HepG2 (cell line): ENCODE data around the gene UBC. TPM values are rescaled to one million over a fixed set of nuclear protein-coding genes. Genes with fewer than 3 reads are reported as not detected.
A peak's percentile ranks its signal among the peaks of the same experiment; 100 is the strongest.

ENCODE experiments used
- CSRNP1 ChIP-seq: sonication (generic); formaldehyde crosslinking; IDR thresholded peaks from 2 replicates; pipeline ENCODE4 v1.8.1; 2023; ENCODE audit warnings: mild to moderate bottlenecking, missing genetic modification reagents
- FOXK1 ChIP-seq: sonication (generic); formaldehyde crosslinking; IDR thresholded peaks from 2 replicates; pipeline ENCODE4 v1.4.0; 2020; ENCODE audit warnings: low read depth, missing genetic modification reagents, borderline replicate concordance
- HES4 ChIP-seq: sonication (generic); formaldehyde crosslinking; IDR thresholded peaks from 2 replicates; pipeline ENCODE4 v1.9.0; 2021; ENCODE audit warnings: mild to moderate bottlenecking, missing genetic modification reagents, borderline replicate concordance
- KLF11 ChIP-seq: IDR thresholded peaks from 2 replicates; pipeline ENCODE4 v1.6.1; 2016; ENCODE audit warnings: missing compliant biosample characterization
- MAFK ChIP-seq, 2 experiments: IDR thresholded peaks in 1 of 2; conservative IDR thresholded peaks in 1 of 2; 2 replicates each; pipeline ENCODE4 v1.6.1; 2011; ENCODE audit warnings: improper control_type of control experiment in 2 of 2, low read length in 2 of 2
- NR2F6 ChIP-seq, 2 experiments: IDR thresholded peaks; 2 replicates each; pipeline ENCODE4 v1.6.1; 2016; ENCODE audit warnings: antibody characterized with exemption in 1 of 2, mild to moderate bottlenecking in 1 of 2
- PREB ChIP-seq: sonication (generic); formaldehyde crosslinking; IDR thresholded peaks from 2 replicates; pipeline ENCODE4 v1.4.0; 2020; ENCODE audit warnings: missing genetic modification reagents
- SKIL ChIP-seq: sonication (generic); formaldehyde crosslinking; IDR thresholded peaks from 2 replicates; pipeline ENCODE4 v1.8.0; 2022; ENCODE audit warnings: missing genetic modification reagents, mild to moderate bottlenecking, moderate library complexity, borderline replicate concordance
- TFDP1 ChIP-seq: IDR thresholded peaks from 2 replicates; pipeline ENCODE4 v1.6.1; 2016; ENCODE audit warnings: missing compliant biosample characterization, missing genetic modification reagents, borderline replicate concordance
- TSC22D2 ChIP-seq: sonication (generic); formaldehyde crosslinking; IDR thresholded peaks from 2 replicates; pipeline ENCODE4 v1.5.1; 2020; ENCODE audit warnings: missing genetic modification reagents, mild to moderate bottlenecking, borderline replicate concordance
- ZFP90 ChIP-seq: sonication (generic); formaldehyde crosslinking; IDR thresholded peaks from 2 replicates; pipeline ENCODE4 v1.8.0; 2022; ENCODE audit warnings: missing genetic modification reagents, mild to moderate bottlenecking, inconsistent platforms, borderline replicate concordance
- ZNF362 ChIP-seq: sonication (generic); formaldehyde crosslinking; IDR thresholded peaks from 2 replicates; pipeline ENCODE4 v1.4.0; 2020; ENCODE audit warnings: missing genetic modification reagents, mild to moderate bottlenecking, borderline replicate concordance
- ZNF446 ChIP-seq: sonication (generic); formaldehyde crosslinking; IDR thresholded peaks from 2 replicates; pipeline ENCODE4 v1.5.0; 2020; ENCODE audit warnings: mild to moderate bottlenecking, missing genetic modification reagents
- ZNF460 ChIP-seq: sonication (generic); formaldehyde crosslinking; IDR thresholded peaks from 2 replicates; pipeline ENCODE4 v1.5.1; 2020; ENCODE audit warnings: missing genetic modification reagents, mild to moderate bottlenecking, borderline replicate concordance
- ZNF614 ChIP-seq: IDR thresholded peaks from 2 replicates; pipeline ENCODE4 v1.6.1; 2018; ENCODE audit warnings: missing biosample characterization, missing genetic modification reagents, inconsistent platforms, borderline replicate concordance
- ZNF713 ChIP-seq: sonication (generic); formaldehyde crosslinking; IDR thresholded peaks from 2 replicates; pipeline ENCODE4 v1.4.0; 2020; ENCODE audit warnings: mild to moderate bottlenecking, missing genetic modification reagents
- ZNF740 ChIP-seq: sonication (generic); formaldehyde crosslinking; IDR thresholded peaks from 2 replicates; pipeline ENCODE4 v1.4.0; 2020; ENCODE audit warnings: missing genetic modification reagents
- polyA plus RNA-seq, 8 experiments: library from polyadenylated mRNA; depleted of rRNA in 3 of 8; stranded (reverse) in 7 of 8; unstranded in 1 of 8; fragments of >200 nt; fragmentation: Illumina TruSeq in 4 of 8; extraction: Trizol in 4 of 8; gene quantifications; 2 replicates each; pipeline versions ENCODE4 v1.2.1 to v1.2.3, GENCODE V29; 2011 to 2016; ENCODE audit warnings: low read depth in 4 of 8, missing spikeins in 1 of 8, mixed read lengths in 1 of 8; ENCODE audit not compliant: insufficient read depth in 1 of 8
- total RNA-seq, 5 experiments: library from RNA; depleted of rRNA; stranded (reverse); fragments of >200 nt; fragmentation: Illumina TruSeq; extraction: Trizol; gene quantifications; 2 replicates each; pipeline ENCODE4 v1.2.3, GENCODE V29; 2016; ENCODE audit warnings: low read depth in 1 of 5

The UBC gene
- total and polyA plus RNA-seq, 2 of the 13 experiments (the other 11 are each of a cell fraction or from before 2014, with no cell fraction given): 805 to 1,432 TPM

GRCh38 chr12:124928095-124928911 is 13.9 kb upstream of the UBC start (continued):
- TF ChIP-seq PREB (CRISPR knock-in tag) (no peak), ZFP90 (CRISPR knock-in tag) (no peak), CSRNP1 (CRISPR knock-in tag) (no peak), ZNF460 (CRISPR knock-in tag) (no peak), ZNF614 (CRISPR knock-in tag) (no peak), TSC22D2 (CRISPR knock-in tag) (no peak), NR2F6 (IDR thresholded peaks at IDR 0.05) (no peak), NR2F6 (CRISPR knock-in tag; IDR thresholded peaks at IDR 0.05) (peak; percentile 3; the same call in 1 of the 2 replicates), ZNF446 (CRISPR knock-in tag) (no peak), FOXK1 (CRISPR knock-in tag) (no peak), TFDP1 (CRISPR knock-in tag) (0 out of 2 replicates have a peak, but pooled peaks have one; percentile 18), MAFK (conservative IDR thresholded peaks at IDR 0.05 in 1 of 2, IDR thresholded peaks at IDR 0.05 in 1 of 2; ENCODE audit: low read length in 2 of 2) (no peak), ZNF362 (CRISPR knock-in tag) (no peak), ZNF740 (CRISPR knock-in tag) (no peak), KLF11 (no peak), ZNF713 (no peak), HES4 (no peak), SKIL (CRISPR knock-in tag) (no peak)
